Mesenchymal stem cell (in vitro differentiated cells and primary cell): Measurements from ENCODE around the gene TMEM52.
A peak's percentile ranks its signal among the peaks of the same experiment; 100 is the strongest.

Experiments used
- DNase-seq: peaks from one replicate; pipeline ENCODE4 v3.0.0-alpha.2; 2013
- H2AFZ ChIP-seq: one replicate; pipeline ENCODE4 v1.6.1; 2013; ENCODE audit warnings: low read depth, mild to moderate bottlenecking, control low read depth, inconsistent platforms, low read length, moderate library complexity
- H2AK5ac ChIP-seq: 2 replicates; pipeline ENCODE4 v1.6.1; 2013; ENCODE audit warnings: low read length, moderate library complexity, mild to moderate bottlenecking, inconsistent platforms; ENCODE audit not compliant: severe bottlenecking
- H2BK120ac ChIP-seq: one replicate; pipeline ENCODE4 v1.6.1; 2013; ENCODE audit warnings: low read depth, mild to moderate bottlenecking, inconsistent platforms, low read length, moderate library complexity
- H2BK12ac ChIP-seq, 2 experiments: one replicate each; pipeline ENCODE4 v1.6.1; 2013; ENCODE audit warnings: inconsistent platforms in 2 of 2, low read length in 2 of 2, mild to moderate bottlenecking in 2 of 2, moderate library complexity in 2 of 2, control low read depth in 1 of 2
- H2BK15ac ChIP-seq: one replicate; pipeline ENCODE4 v1.6.1; 2013; ENCODE audit warnings: mild to moderate bottlenecking, low read depth, inconsistent platforms; ENCODE audit not compliant: poor library complexity, severe bottlenecking
- H2BK5ac ChIP-seq: 2 replicates; pipeline ENCODE4 v1.6.1; 2013; ENCODE audit warnings: low read depth, mild to moderate bottlenecking, low read length, control low read depth, inconsistent platforms; ENCODE audit not compliant: poor library complexity, severe bottlenecking
- H3K14ac ChIP-seq, 2 experiments: one replicate each; pipeline ENCODE4 v1.6.1; 2013; ENCODE audit warnings: inconsistent platforms in 2 of 2, low read length in 2 of 2, control low read depth in 1 of 2, mild to moderate bottlenecking in 1 of 2, moderate library complexity in 1 of 2
- H3K18ac ChIP-seq, 2 experiments: one replicate each; pipeline ENCODE4 v1.6.1; 2013; ENCODE audit warnings: inconsistent platforms in 2 of 2, low read length in 2 of 2, control low read depth in 1 of 2, low read depth in 1 of 2, mild to moderate bottlenecking in 1 of 2
- H3K23ac ChIP-seq, 2 experiments: one replicate each; pipeline ENCODE4 v1.6.1; 2013; ENCODE audit warnings: inconsistent platforms in 2 of 2, low read length in 2 of 2, mild to moderate bottlenecking in 2 of 2, moderate library complexity in 2 of 2, control low read depth in 1 of 2
- H3K27ac ChIP-seq: 2 replicates; pipeline ENCODE4 v1.5.1; 2013; ENCODE audit warnings: mild to moderate bottlenecking, moderate library complexity, low read length, control low read depth, inconsistent platforms; ENCODE audit not compliant: poor library complexity, severe bottlenecking
- H3K27me3 ChIP-seq, 2 experiments: 2 replicates each; pipeline versions ENCODE4 v1.6.1 to v1.7.0; 2013; ENCODE audit warnings: low read length in 2 of 2, mild to moderate bottlenecking in 2 of 2, moderate library complexity in 2 of 2, control low read depth in 1 of 2, inconsistent platforms in 1 of 2; ENCODE audit not compliant: control insufficient read depth in 1 of 2, insufficient read depth in 1 of 2
- H3K36me3 ChIP-seq, 2 experiments: 2 replicates each; pipeline versions ENCODE4 v1.6.1 to v1.7.0; 2013; ENCODE audit warnings: low read length in 2 of 2, control low read depth in 1 of 2, inconsistent platforms in 1 of 2, low read depth in 1 of 2, mild to moderate bottlenecking in 1 of 2; ENCODE audit not compliant: insufficient read depth in 2 of 2, control insufficient read depth in 1 of 2
- H3K4ac ChIP-seq, 2 experiments: one replicate each; pipeline ENCODE4 v1.6.1; 2013; ENCODE audit warnings: inconsistent platforms in 2 of 2, low read length in 2 of 2, mild to moderate bottlenecking in 2 of 2, moderate library complexity in 2 of 2, control low read depth in 1 of 2, low read depth in 1 of 2
- H3K4me1 ChIP-seq: 2 replicates; pipeline ENCODE4 v1.6.1; 2013; ENCODE audit warnings: low read depth, low read length, control low read depth; ENCODE audit not compliant: control insufficient read depth, insufficient read depth
- H3K4me2 ChIP-seq: 2 replicates; pipeline ENCODE4 v1.6.1; 2013; ENCODE audit warnings: low read length, mild to moderate bottlenecking, inconsistent platforms; ENCODE audit not compliant: poor library complexity, severe bottlenecking
- H3K4me3 ChIP-seq, 2 experiments: 2 replicates each; pipeline versions ENCODE4 v1.5.1 to v1.7.0; 2013; ENCODE audit warnings: low read length in 2 of 2, mild to moderate bottlenecking in 2 of 2, control low read depth in 1 of 2, low read depth in 1 of 2; ENCODE audit not compliant: insufficient read depth in 1 of 2
- H3K79me1 ChIP-seq: replicated peaks from 2 replicates; pipeline ENCODE4 v1.6.1; 2013; ENCODE audit warnings: mild to moderate bottlenecking, control low read depth, low read length, inconsistent platforms; ENCODE audit not compliant: poor library complexity, severe bottlenecking
- H3K9ac ChIP-seq: 2 replicates; pipeline ENCODE4 v1.7.0; 2013; ENCODE audit warnings: mild to moderate bottlenecking, low read length, moderate library complexity
- H3K9me3 ChIP-seq: 2 replicates; pipeline ENCODE4 v1.7.0; 2013; ENCODE audit warnings: mild to moderate bottlenecking, low read length; ENCODE audit not compliant: control insufficient read depth
- H4K8ac ChIP-seq: one replicate; pipeline ENCODE4 v1.6.1; 2013; ENCODE audit warnings: inconsistent platforms, mild to moderate bottlenecking, low read length, moderate library complexity
- H4K91ac ChIP-seq: one replicate; pipeline ENCODE4 v1.6.1; 2013; ENCODE audit warnings: mild to moderate bottlenecking, low read length, inconsistent platforms
- WGBS: methylation state at CpG from one replicate; pipeline ENCODE4 v1.1.7; 2013; ENCODE audit warnings: mixed read lengths; 5-methylcytosine and 5-hydroxymethylcytosine counted together

TMEM52 gene

GRCh38 chr1:1920057-1920607 is 1.1 kb upstream of the TMEM52 start:
- H3K9ac ChIP-seq: no peak overlapping the region
- peak overlapping the region; percentile 82 to 92 for H3K18ac ChIP-seq
- 96% methylated on average over 6 of the region's 6 CpGs for WGBS
- H3K23ac ChIP-seq: no peak overlapping the region
- peak overlapping the region; percentile 85 for H4K8ac ChIP-seq
- peak overlapping the region in 1 of 2 experiments; percentile 87 for H2BK12ac ChIP-seq
- no peak overlapping the region for H2BK15ac ChIP-seq
- peak overlapping the region in 1 of 2 experiments; percentile 6 for H3K4ac ChIP-seq
- DNase-seq: no peak
- H2BK120ac ChIP-seq: peak overlapping the region; percentile 24
- no peak overlapping the region for H3K27ac ChIP-seq
- H2AK5ac ChIP-seq: no peak overlapping the region
- no peaks in the 10 kb centered on the region for H3K79me1 ChIP-seq
- H3K27me3 ChIP-seq: peaks cover 0 to 44% of the 10 kb centered on the region in 2 experiments
- peak overlapping the region in 1 of 2 experiments; percentile 37 for H3K4me3 ChIP-seq
- peaks cover 18% of the 10 kb centered on the region for H3K4me1 ChIP-seq
- no peaks in the 10 kb centered on the region for H3K9me3 ChIP-seq
- no peak overlapping the region for H2AFZ ChIP-seq
- H2BK5ac ChIP-seq: no peak overlapping the region
- no peak overlapping the region for H3K4me2 ChIP-seq
- peak overlapping the region; percentile 85 for H4K91ac ChIP-seq
- H3K36me3 ChIP-seq: no peaks in the 10 kb centered on the region
- H3K14ac ChIP-seq: no peak overlapping the region

- no peak overlapping the region for H3K9ac ChIP-seq
Observed at GRCh38 chr1:1919304-1920056, 401 bp upstream of the TMEM52 start.

DNA sequence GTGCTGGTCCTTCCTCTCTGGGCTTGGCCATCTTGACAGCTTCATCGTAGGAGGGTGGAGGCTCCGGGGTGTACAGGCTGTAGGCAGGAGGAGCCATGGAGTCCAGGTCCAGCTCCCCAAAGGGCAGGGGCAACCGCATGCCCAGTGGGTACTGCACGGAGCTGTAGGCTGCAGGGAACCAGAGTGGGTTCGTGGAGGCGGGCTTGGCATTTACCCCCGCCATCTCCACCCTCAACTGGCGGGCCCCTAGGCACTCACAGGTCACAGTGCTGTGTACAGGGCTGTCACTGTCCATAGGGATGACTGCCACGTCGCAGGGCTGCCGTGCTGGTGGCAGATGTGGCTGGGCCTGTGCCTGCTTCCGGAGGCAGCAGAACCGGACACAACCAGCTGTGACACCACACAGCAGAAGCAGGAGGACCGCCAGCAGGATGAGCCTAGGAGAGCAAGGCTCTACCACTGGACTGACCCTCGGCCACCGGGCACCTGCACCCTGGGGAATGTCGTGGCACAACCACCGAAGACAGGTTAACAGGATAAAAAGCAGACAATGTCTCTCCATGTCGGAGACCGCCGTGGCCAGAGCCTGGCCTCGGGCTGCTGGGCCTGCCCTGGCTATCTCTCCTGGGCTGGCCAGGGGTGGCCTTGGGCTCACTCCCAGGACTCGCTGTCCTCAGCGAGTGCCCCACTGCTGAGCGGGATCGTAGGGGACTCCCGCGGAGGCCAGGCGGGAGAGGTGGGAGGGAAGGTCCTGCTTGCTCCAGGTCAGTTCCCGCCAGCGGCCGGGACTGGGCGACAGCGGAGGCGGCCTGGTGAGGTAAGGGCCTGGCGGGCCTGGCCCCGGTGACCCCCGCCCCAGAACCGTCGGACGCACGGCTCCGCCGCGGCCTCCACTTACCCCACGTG is 831 bp downstream of the TMEM52 start:
- peak overlapping the region; percentile 70 for H2AFZ ChIP-seq
- WGBS: 57% methylated on average over 39 of the region's 46 CpGs
- peak overlapping the region; percentile 25 for H4K91ac ChIP-seq

More at GRCh38 chr1:1919304-1920056, 401 bp upstream of the TMEM52 start:
- DNase-seq: peak; percentile 95
- Histone ChIP-seq H2BK12ac (peak overlapping the region; percentile 38 to 87), H3K4me3 (peak overlapping the region; percentile 37 to 62), H2BK5ac (no peak overlapping the region), H3K23ac (no peak overlapping the region), H2AFZ (peak overlapping the region; percentile 69), H3K36me3 (no peaks in the 10 kb centered on the region), H3K9me3 (no peaks in the 10 kb centered on the region), H4K91ac (peak overlapping the region; percentile 85), H3K18ac (peak overlapping the region; percentile 82 to 92), H4K8ac (peak overlapping the region; percentile 85), H3K14ac (no peak overlapping the region), H3K27me3 (peaks cover 0 to 45% of the 10 kb centered on the region in 2 experiments), H3K27ac (no peak overlapping the region), H2BK120ac (peak overlapping the region; percentile 24), H2BK15ac (no peak overlapping the region), H3K4me1 (peaks cover 18% of the 10 kb centered on the region), H3K4ac (peak overlapping the region; percentile 6 to 70), H3K4me2 (peak overlapping the region; percentile 86), H2AK5ac (no peak overlapping the region), H3K79me1 (no peaks in the 10 kb centered on the region)
- 14% methylated on average over 56 of the region's 62 CpGs for WGBS

More for the DNA sequence above, 831 bp downstream of the TMEM52 start:
- Histone ChIP-seq H3K36me3 (no peaks in the 10 kb centered on the region), H3K9me3 (no peaks in the 10 kb centered on the region), H3K14ac (peak overlapping the region in 1 of 2 experiments; percentile 19), H2BK120ac (no peak overlapping the region), H2AK5ac (no peak overlapping the region), H3K9ac (no peak overlapping the region), H3K27me3 (peaks cover 0 to 43% of the 10 kb centered on the region in 2 experiments), H3K4me2 (peak overlapping the region; percentile 86), H3K18ac (peak overlapping the region in 1 of 2 experiments; percentile 43), H3K27ac (no peak overlapping the region), H3K4me1 (peaks cover 18% of the 10 kb centered on the region), H2BK12ac (no peak overlapping the region), H3K4ac (no peak overlapping the region), H4K8ac (no peak overlapping the region), H2BK15ac (peak overlapping the region; percentile 26), H3K79me1 (no peaks in the 10 kb centered on the region), H3K4me3 (peak overlapping the region; percentile 62 to 63), H2BK5ac (no peak overlapping the region), H3K23ac (no peak overlapping the region)
- no peak for DNase-seq
